Placental pericyte (primary cell): Measurements from ENCODE around the gene SCN1A. TPM values are rescaled to one million over a fixed set of nuclear protein-coding genes. Genes with fewer than 3 reads are reported as not detected.

ENCODE experiments used
- small RNA-seq: library from RNA; depleted of rRNA; stranded (forward); fragments of <200 nt; gene quantifications from one replicate; pipeline ENCODE3, GENCODE V24; 2012; ENCODE audit warnings: low replicate concordance
- total RNA-seq: library from RNA; depleted of rRNA; stranded (reverse); fragments of >200 nt; gene quantifications from 2 replicates; pipeline ENCODE4 v1.2.3, GENCODE V29; 2012

The SCN1A gene
- not detected in 2 replicates for total RNA-seq

DNA sequence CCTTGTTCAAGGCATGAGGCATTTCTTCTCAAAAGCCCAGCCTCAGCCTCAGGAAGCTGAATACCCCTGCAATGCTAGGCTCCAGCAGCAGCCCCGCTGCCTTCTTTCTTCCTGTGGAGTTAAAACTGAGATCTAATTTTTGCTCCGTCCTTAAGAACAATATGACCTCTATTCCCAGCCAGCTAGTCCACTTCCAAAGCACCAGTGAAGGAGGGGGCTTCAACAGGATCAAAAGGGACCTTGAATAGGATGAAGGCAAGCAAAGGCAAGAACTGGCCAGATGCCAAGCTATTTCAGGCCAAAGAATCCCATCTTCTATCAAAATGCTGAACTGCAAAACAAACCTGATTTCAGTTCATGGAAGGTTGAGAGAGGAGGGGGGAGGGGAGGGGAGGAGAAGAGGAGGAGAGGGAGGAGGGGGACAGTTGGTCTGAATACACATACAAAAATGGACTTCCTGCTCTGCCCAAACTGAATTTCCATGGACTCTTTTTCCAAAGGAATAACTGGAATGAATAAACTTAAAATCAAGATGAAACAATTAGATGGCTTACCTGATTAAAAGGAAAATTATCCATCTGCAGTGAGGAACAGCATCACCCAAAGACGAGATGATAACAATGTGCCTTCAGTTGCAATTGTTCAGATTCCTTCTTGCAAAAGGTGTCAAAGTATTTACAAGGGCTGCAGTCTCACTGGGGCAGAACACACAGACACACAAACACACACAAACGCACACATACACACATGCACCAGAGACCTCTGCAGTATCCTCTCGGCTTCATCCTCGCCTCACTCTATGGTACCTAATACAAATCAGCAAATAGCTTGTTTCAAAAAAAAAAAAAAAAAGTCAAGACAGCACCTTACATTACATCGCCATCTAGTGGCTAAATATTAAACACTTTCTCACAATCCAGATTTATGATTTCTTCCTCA, at the start of gene SCN1A:
Gene SCN1A (minus strand): TSS at position 804 of the 939 bp plus-strand sequence. CDS start 54,399 bp downstream, outside the sequence.

DNA sequence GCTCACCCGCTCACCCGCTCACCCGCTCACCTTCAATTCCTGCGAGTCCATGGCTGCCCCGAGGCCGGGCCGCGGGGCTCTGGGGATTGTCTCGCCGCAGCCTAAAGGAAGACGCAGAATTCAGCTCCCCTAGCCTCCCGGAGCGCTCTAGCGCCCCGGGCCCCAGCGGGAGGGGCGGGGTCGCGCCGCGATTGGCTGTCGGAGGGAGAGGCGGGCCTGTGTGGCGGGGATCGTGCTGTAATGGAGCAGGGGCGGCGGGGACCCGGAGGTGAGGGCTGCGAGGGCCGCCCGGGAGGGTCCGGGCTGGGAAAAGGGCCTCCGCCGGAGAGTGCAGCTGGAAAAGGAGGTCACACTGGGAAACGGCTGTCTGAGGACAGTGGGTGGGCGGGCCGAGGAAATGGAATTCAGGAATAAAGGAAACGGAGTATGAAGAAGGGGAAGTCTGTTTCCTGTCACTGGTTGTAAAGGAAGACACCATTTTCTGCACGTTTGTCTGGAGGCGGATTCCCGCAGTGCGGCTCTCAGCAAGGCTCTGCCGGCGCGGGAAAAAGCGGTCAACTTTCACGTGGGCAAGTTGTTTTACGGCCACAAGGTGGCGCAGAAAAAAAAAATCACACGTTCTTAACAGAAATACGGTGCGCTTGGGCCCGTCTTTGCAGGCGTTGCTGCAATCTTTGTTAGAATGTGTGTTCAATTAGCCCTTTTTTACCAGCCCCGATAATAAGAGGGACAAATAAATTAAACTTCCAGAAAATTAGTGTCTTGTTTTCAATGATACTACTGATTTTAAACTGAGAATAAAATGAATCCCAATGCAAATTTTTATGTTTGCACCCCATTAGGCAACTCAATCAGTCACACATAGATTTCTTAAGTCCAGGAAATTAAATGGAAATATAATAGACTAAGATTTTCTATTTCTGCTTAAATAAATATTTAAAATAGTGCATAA, 173.9 kb downstream of the SCN1A start, which contains the start of gene TTC21B:
Gene TTC21B (minus strand): TSS at position 122 of the 952 bp plus-strand sequence. CDS start 71 bp downstream, at position 51.

Small RNA genes lying within 50 kb of the gene (small RNA-seq; reads per million reads assigned to genes)
- gene RF00019: not detected

Other genes starting within 250 kb of the SCN1A start
- 10.3 and 17.8 TPM in 2 replicates for gene TTC21B, start 174.2 kb downstream of the SCN1A start, total RNA-seq
- gene SCN9A, start 247.9 kb upstream of the SCN1A start, total RNA-seq: 3.3 and 60.1 TPM in 2 replicates